ES-I3 (cell line): ENCODE measurements around the gene RBMX.
A peak's percentile ranks its signal among the peaks of the same experiment; 100 is the strongest.
"Not testable (repeated sequence)": the region's sequence is repeated elsewhere in the genome, so short reads cannot be mapped to it uniquely, and the experiment has no call there.

Experiments
- H3K36me3 ChIP-seq: 2 replicates; pipeline ENCODE4 v1.6.1; 2013; ENCODE audit warnings: mild to moderate bottlenecking, low read length, control low read depth, moderate library complexity; ENCODE audit not compliant: insufficient read depth
- H3K4me1 ChIP-seq: 2 replicates; pipeline ENCODE4 v1.6.1; 2013; ENCODE audit warnings: mild to moderate bottlenecking, control low read depth, low read length; ENCODE audit not compliant: insufficient read depth
- H3K9ac ChIP-seq: 2 replicates; pipeline ENCODE4 v1.6.1; 2013; ENCODE audit warnings: low read depth, mild to moderate bottlenecking, low read length, moderate library complexity
- H3K9me3 ChIP-seq: 2 replicates; pipeline ENCODE4 v1.6.1; 2013; ENCODE audit warnings: mild to moderate bottlenecking, low read length, moderate library complexity; ENCODE audit not compliant: control insufficient read depth, insufficient read depth

RBMX gene

GRCh38 chrX:136880452-136881013, at the start of gene RBMX:
Gene RBMX (minus strand): TSS chrX:136880725. CDS start chrX:136879427, 1,298 bp downstream.
- H3K4me1 ChIP-seq: peaks cover 6% of the 10 kb centered on the region; the same call in 1 of the 2 replicates
- H3K9ac ChIP-seq: peak within 1 kb of the TSS; percentile 98
- H3K9me3 ChIP-seq: no peaks in the 10 kb centered on the region
- H3K36me3 ChIP-seq: peaks cover 16% of the 10 kb centered on the region

- H3K4me1 ChIP-seq, H3K9me3 ChIP-seq, H3K9ac ChIP-seq, H3K36me3 ChIP-seq: not testable (repeated sequence)
Measured at GRCh38 chrX:136921438-136921837, 40.9 kb upstream of the RBMX start.

GRCh38 chrX:136920001-136920400, 39.5 kb upstream of the RBMX start:
- no peaks in the 10 kb centered on the region for H3K36me3 ChIP-seq
- no peak overlapping the region for H3K9ac ChIP-seq
- no peaks in the 10 kb centered on the region for H3K4me1 ChIP-seq
- H3K9me3 ChIP-seq: no peaks in the 10 kb centered on the region

GRCh38 chrX:136916827-136917226, 36.3 kb upstream of the RBMX start:
- no peaks in the 10 kb centered on the region for H3K36me3 ChIP-seq
- no peaks in the 10 kb centered on the region for H3K9me3 ChIP-seq
- H3K9ac ChIP-seq: no peak overlapping the region
- H3K4me1 ChIP-seq: no peaks in the 10 kb centered on the region

- not testable (repeated sequence) for H3K9me3 ChIP-seq, H3K4me1 ChIP-seq, H3K36me3 ChIP-seq, H3K9ac ChIP-seq
Measured at GRCh38 chrX:136911661-136912060, 31.1 kb upstream of the RBMX start.

- Histone ChIP-seq H3K4me1 (peaks cover 8% of the 10 kb centered on the region; the same call in 1 of the 2 replicates), H3K9ac (no peak overlapping the region), H3K9me3 (no peaks in the 10 kb centered on the region), H3K36me3 (no peaks in the 10 kb centered on the region)
Measured at GRCh38 chrX:136911253-136911652, 30.7 kb upstream of the RBMX start.

- peak overlapping the region; percentile 97; the same call in 1 of the 2 replicates for H3K9ac ChIP-seq
- H3K9me3 ChIP-seq: no peaks in the 10 kb centered on the region
Measured at GRCh38 chrX:136910565-136911035, 30.1 kb upstream of the RBMX start.

GRCh38 chrX:136909706-136910564, 29.4 kb upstream of the RBMX start:
- H3K9ac ChIP-seq: peak overlapping the region; percentile 97
- peaks cover 8% of the 10 kb centered on the region; the same call in 1 of the 2 replicates for H3K4me1 ChIP-seq
- no peaks in the 10 kb centered on the region for H3K9me3 ChIP-seq
- H3K36me3 ChIP-seq: no peaks in the 10 kb centered on the region

More at GRCh38 chrX:136910565-136911035, 30.1 kb upstream of the RBMX start:
- H3K4me1 ChIP-seq: peaks cover 8% of the 10 kb centered on the region; the same call in 1 of the 2 replicates
- no peaks in the 10 kb centered on the region for H3K36me3 ChIP-seq

GRCh38 chrX:136909119-136909705, 28.7 kb upstream of the RBMX start:
- Histone ChIP-seq H3K4me1 (peaks cover 8% of the 10 kb centered on the region; the same call in 1 of the 2 replicates), H3K36me3 (no peaks in the 10 kb centered on the region), H3K9ac (peak overlapping the region; percentile 97), H3K9me3 (no peaks in the 10 kb centered on the region)

- no peaks in the 10 kb centered on the region for H3K9me3 ChIP-seq
- H3K36me3 ChIP-seq: no peaks in the 10 kb centered on the region
- no peak overlapping the region for H3K9ac ChIP-seq
- peaks cover 8% of the 10 kb centered on the region; the same call in 1 of the 2 replicates for H3K4me1 ChIP-seq
Measured at GRCh38 chrX:136907621-136908020, 27.1 kb upstream of the RBMX start.

GRCh38 chrX:136906921-136907510, 26.5 kb upstream of the RBMX start:
- no peak overlapping the region for H3K9ac ChIP-seq
- no peaks in the 10 kb centered on the region for H3K36me3 ChIP-seq
- no peaks in the 10 kb centered on the region for H3K9me3 ChIP-seq
- H3K4me1 ChIP-seq: peaks cover 8% of the 10 kb centered on the region; the same call in 1 of the 2 replicates

- H3K36me3 ChIP-seq, H3K9ac ChIP-seq, H3K9me3 ChIP-seq, H3K4me1 ChIP-seq: not testable (repeated sequence)
Measured at GRCh38 chrX:136904067-136904466, 23.5 kb upstream of the RBMX start.

- not testable (repeated sequence) for H3K4me1 ChIP-seq, H3K36me3 ChIP-seq, H3K9ac ChIP-seq, H3K9me3 ChIP-seq
Measured at GRCh38 chrX:136900071-136900470, 19.5 kb upstream of the RBMX start.

- Histone ChIP-seq H3K4me1 (no peaks in the 10 kb centered on the region), H3K9ac (no peak overlapping the region), H3K36me3 (no peaks in the 10 kb centered on the region), H3K9me3 (no peaks in the 10 kb centered on the region)
Measured at GRCh38 chrX:136899221-136899620, 18.7 kb upstream of the RBMX start.
